NB4 (cell line): Measurements from ENCODE around the gene ZNF420.
"Not testable (repeated sequence)": the region's sequence is repeated elsewhere in the genome, so short reads cannot be mapped to it uniquely, and the experiment has no call there.

Experiments
- DNase-seq: peaks from one replicate; pipeline ENCODE4 v3.0.0; 2010; ENCODE audit warnings: low read depth
- H3K4me3 ChIP-seq: one replicate; pipeline ENCODE4 v1.5.1; 2011; ENCODE audit warnings: mild to moderate bottlenecking, low read depth, low read length, moderate library complexity
- CTCF ChIP-seq: IDR thresholded peaks from one replicate; pipeline ENCODE4 v1.5.1; 2012; ENCODE audit warnings: low read depth, low read length
- MAX ChIP-seq: IDR thresholded peaks from 2 replicates; pipeline ENCODE4 v1.6.1; 2011; ENCODE audit warnings: low read depth, low read length
- MYC ChIP-seq: IDR thresholded peaks from 2 replicates; pipeline ENCODE4 v1.6.1; 2011; ENCODE audit warnings: low read depth, low read length
- POLR2A ChIP-seq: IDR thresholded peaks from 2 replicates; pipeline ENCODE4 v1.6.1; 2011; ENCODE audit warnings: mild to moderate bottlenecking; ENCODE audit not compliant: insufficient read length; ENCODE audit errors: extremely low read depth

Gene ZNF420

DNA sequence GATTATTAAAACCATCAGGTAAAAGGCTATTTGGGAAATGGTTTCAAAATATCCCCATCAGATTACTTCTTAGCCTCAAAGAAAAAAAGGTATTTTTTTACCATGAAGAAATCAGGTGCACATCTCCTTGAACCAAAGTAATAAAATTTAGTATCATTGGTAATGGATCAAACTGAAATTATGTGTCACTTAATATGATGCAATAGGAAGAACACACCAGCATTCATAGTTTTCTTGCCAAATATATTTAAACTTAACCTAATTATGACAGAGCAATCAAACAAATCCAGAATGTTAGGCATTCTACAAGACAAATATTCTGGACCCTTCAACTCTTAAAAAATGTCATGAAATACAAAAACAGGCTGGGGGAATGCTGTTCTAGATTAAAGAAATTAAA lies 4.1 kb upstream of the ZNF420 start:
- H3K4me3 ChIP-seq, result no peak overlapping the region
- no peak for DNase-seq
- TF ChIP-seq CTCF, result no peak
- no peak for TF ChIP-seq MYC
- no peak for TF ChIP-seq POLR2A
- no peak for TF ChIP-seq MAX

DNA sequence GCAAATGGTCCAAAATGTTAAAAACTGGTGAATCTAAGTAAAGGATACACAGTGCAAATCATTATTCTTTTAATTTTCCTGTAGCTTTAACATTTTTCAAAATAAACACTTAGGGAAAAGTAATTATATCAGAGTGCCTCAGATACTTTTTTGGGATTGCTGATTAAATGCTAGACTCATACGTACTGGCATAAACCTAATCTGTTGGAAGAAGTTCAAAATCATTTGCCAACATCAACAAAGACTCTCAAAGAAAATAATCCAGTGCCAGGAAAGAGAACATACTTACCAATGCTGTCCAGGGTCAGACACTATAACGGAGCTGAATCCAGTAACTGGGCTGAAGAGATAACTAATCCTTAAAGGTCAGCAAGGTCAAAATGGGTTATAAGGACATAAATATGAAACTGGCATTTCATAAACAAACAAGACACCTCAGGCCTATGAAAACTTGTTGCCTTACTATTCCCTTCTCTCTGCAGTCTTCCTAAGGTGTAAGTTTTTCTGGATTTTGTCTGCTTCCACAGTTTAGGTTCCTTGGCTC lies 3.3 kb upstream of the ZNF420 start:
- TF ChIP-seq MAX, result no peak
- TF ChIP-seq MYC, result no peak
- no peak for TF ChIP-seq POLR2A
- TF ChIP-seq CTCF, result no peak
- DNase-seq, result no peak
- no peak overlapping the region for H3K4me3 ChIP-seq

GRCh38 chr19:37076524-37076923 lies 1.7 kb upstream of the ZNF420 start:
- not testable (repeated sequence) for H3K4me3 ChIP-seq, DNase-seq

GRCh38 chr19:37077501-37077933 lies 716 bp upstream of the ZNF420 start:
- DNase-seq, result no peak
- peak overlapping the region; percentile 99 for H3K4me3 ChIP-seq

GRCh38 chr19:37078717-37079032 lies 442 bp downstream of the ZNF420 start:
- H3K4me3 ChIP-seq, result peak overlapping the region; percentile 99
- TF ChIP-seq MYC (no peak), MAX (no peak)
- DNase-seq, result peak; percentile 7

More at GRCh38 chr19:37077501-37077933, 716 bp upstream of the ZNF420 start:
- TF ChIP-seq POLR2A, result no peak
- TF ChIP-seq MAX, result no peak
- no peak for TF ChIP-seq MYC
- no peak for TF ChIP-seq CTCF

DNA sequence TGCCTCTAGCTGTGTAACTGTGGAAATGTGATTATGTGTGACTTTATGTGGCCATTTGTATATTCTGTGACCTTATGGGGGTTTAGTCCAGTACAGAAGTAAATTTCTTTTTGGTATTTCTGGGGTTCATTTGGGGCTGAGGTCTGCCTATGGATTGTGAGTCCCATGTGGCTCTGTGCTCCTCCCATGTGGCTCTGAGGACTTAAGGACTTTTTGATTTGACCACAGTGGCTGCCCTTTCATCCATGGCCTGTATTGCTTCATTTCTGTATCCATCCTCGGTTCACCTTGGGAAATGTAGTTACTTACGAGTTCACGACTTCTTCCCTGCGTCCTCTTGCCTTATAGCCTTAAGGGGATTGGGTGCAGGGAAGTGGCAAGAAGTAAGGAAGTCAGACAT lies 1.0 kb downstream of the ZNF420 start:
- peak; percentile 14 for DNase-seq
- no peak for TF ChIP-seq MYC
- TF ChIP-seq MAX, result no peak
- peak overlapping the region; percentile 99 for H3K4me3 ChIP-seq

- H3K4me3 ChIP-seq, result no peak overlapping the region
- TF ChIP-seq CTCF (no peak), POLR2A (no peak), MAX (no peak), MYC (no peak)
These were observed 4.1 kb downstream of the ZNF420 start for GRCh38 chr19:37082307-37082706.

More at GRCh38 chr19:37082307-37082706, 4.1 kb downstream of the ZNF420 start:
- DNase-seq, result no peak
